Peyer's patch (tissue), 4 donors: Measurements from ENCODE around the gene GPR83. TPM values are rescaled to one million over a fixed set of nuclear protein-coding genes. Genes with fewer than 3 reads are reported as not detected.

Source experiments
- DNase-seq, 3 donors: peaks; one replicate each; pipeline ENCODE4 v3.0.0-alpha.2; 2017 to 2019
- H3K27ac ChIP-seq, 4 donors: fragments of 200-600 bp; sonication (generic); one replicate each; pipeline ENCODE4 v1.5.1; 2016 to 2019
- H3K27me3 ChIP-seq, 2 donors: fragments of 200-600 bp; sonication (generic); one replicate each; pipeline ENCODE4 v1.5.1; 2019
- H3K36me3 ChIP-seq, 3 donors: fragments of 200-600 bp; sonication (generic); one replicate each; pipeline ENCODE4 v1.5.1; 2016 to 2019
- H3K4me1 ChIP-seq, 4 donors: fragments of 200-600 bp; sonication (generic); one replicate each; pipeline ENCODE4 v1.5.1; 2016 to 2019
- H3K4me3 ChIP-seq, 4 donors: fragments of 200-600 bp; sonication (generic); 1 replicate in 3 of 4; 2 replicates in 1 of 4; pipeline ENCODE4 v1.5.1; 2016 to 2019; ENCODE audit warnings: mild to moderate bottlenecking in 1 of 4
- H3K9me3 ChIP-seq, 4 donors: fragments of 200-600 bp; sonication (generic); one replicate each; pipeline ENCODE4 v1.5.1; 2016 to 2019; ENCODE audit warnings: mild to moderate bottlenecking in 1 of 4
- CTCF ChIP-seq, 6 experiments: fragments of 450-650 bp in 4 of 6; fragments of 200-600 bp in 2 of 6; sonication (generic) in 1 of 6; IDR thresholded peaks; one replicate each; pipeline ENCODE4 v1.5.1; 2017 to 2019; ENCODE audit warnings: antibody characterized with exemption in 6 of 6, mild to moderate bottlenecking in 3 of 6, moderate library complexity in 1 of 6
- POLR2A ChIP-seq, 2 donors: fragments of 450-650 bp; IDR thresholded peaks; one replicate each; pipeline ENCODE4 v1.5.1; 2017; ENCODE audit warnings: antibody characterized with exemption in 2 of 2, mild to moderate bottlenecking in 2 of 2, moderate library complexity in 2 of 2
- total RNA-seq, 4 donors: library from RNA; depleted of rRNA; stranded (reverse); fragments of >200 nt; gene quantifications; one replicate each; pipeline ENCODE4 v1.1.0, GENCODE V29; 2016

GPR83 gene
- total RNA-seq, 4 donors from 2014 or later, result 1.7 TPM; not detected in 3

GRCh38 chr11:94329501-94329900 lies 71.7 kb downstream of the GPR83 start:
- DNase-seq, result no peak

GRCh38 chr11:94328587-94329080 lies 72.6 kb downstream of the GPR83 start:
- no peak for TF ChIP-seq POLR2A (IDR thresholded peaks at IDR 0.05)
- TF ChIP-seq CTCF (IDR thresholded peaks at IDR 0.05), result no peak
- Histone ChIP-seq H3K27ac (no peak overlapping the region), H3K27me3 (no peaks in the 10 kb centered on the region), H3K4me3 (no peak overlapping the region), H3K36me3 (no peaks in the 10 kb centered on the region), H3K4me1 (no peaks in the 10 kb centered on the region), H3K9me3 (no peaks in the 10 kb centered on the region)
- no peak for DNase-seq

More at GRCh38 chr11:94329501-94329900, 71.7 kb downstream of the GPR83 start:
- TF ChIP-seq CTCF (IDR thresholded peaks at IDR 0.05) (no peak), POLR2A (IDR thresholded peaks at IDR 0.05) (no peak)
- Histone ChIP-seq H3K9me3 (no peaks in the 10 kb centered on the region), H3K4me1 (no peaks in the 10 kb centered on the region), H3K27ac (no peak overlapping the region), H3K36me3 (no peaks in the 10 kb centered on the region), H3K27me3 (no peaks in the 10 kb centered on the region), H3K4me3 (no peak overlapping the region)

Other genes with a start within 250 kb of the GPR83 start
- not detected for gene IZUMO1R, start 96.8 kb downstream of the GPR83 start, total RNA-seq
- 10 to 100 TPM in 3 of 4 donors, 1 to 10 TPM in 1; 9.7 to 38.0 (median 14.1) TPM for gene MRE11, start 92.4 kb upstream of the GPR83 start, total RNA-seq
- gene ANKRD49, start 92.6 kb upstream of the GPR83 start, total RNA-seq, result 10 to 100 TPM; 17.3 to 49.5 (median 20.7) TPM
- not detected for gene C11orf97, start 111.0 kb upstream of the GPR83 start, total RNA-seq
- gene FUT4, start 142.5 kb upstream of the GPR83 start, total RNA-seq, result 10 to 100 TPM in 3 of 4 donors, 1 to 10 TPM in 1; 9.1 to 34.3 (median 25.4) TPM
- gene PIWIL4, start 165.9 kb upstream of the GPR83 start, total RNA-seq, result 10 to 100 TPM in 3 of 4 donors, 1 to 10 TPM in 1; 5.0 to 20.4 (median 14.5) TPM